ENCODE measurements around the gene NBPF12.
"Not testable (repeated sequence)": the region's sequence is repeated elsewhere in the genome, so short reads cannot be mapped to it uniquely, and the experiment has no call there.

GRCh38 chr1:147044511-147044910 is 106.4 kb downstream of the NBPF12 start:
- TF ChIP-seq CTCF (IDR thresholded peaks at IDR 0.05; ENCODE audit: insufficient read depth, low read length, poor library complexity, severe bottlenecking); EZH2phosphoT487 (conservative IDR thresholded peaks at IDR 0.05; ENCODE audit: low read length): not testable (repeated sequence)
